GM18909 (cell line): Measurements from ENCODE around the gene RBBP7.

Source experiments
- ATAC-seq: cut with Tn5 transposase; IDR thresholded peaks from one replicate; pipeline ENCODE4 v1.9.1; 2021; ENCODE audit warnings: mild to moderate bottlenecking; ENCODE audit not compliant: unreplicated experiment, poor library complexity

RBBP7 gene

DNA sequence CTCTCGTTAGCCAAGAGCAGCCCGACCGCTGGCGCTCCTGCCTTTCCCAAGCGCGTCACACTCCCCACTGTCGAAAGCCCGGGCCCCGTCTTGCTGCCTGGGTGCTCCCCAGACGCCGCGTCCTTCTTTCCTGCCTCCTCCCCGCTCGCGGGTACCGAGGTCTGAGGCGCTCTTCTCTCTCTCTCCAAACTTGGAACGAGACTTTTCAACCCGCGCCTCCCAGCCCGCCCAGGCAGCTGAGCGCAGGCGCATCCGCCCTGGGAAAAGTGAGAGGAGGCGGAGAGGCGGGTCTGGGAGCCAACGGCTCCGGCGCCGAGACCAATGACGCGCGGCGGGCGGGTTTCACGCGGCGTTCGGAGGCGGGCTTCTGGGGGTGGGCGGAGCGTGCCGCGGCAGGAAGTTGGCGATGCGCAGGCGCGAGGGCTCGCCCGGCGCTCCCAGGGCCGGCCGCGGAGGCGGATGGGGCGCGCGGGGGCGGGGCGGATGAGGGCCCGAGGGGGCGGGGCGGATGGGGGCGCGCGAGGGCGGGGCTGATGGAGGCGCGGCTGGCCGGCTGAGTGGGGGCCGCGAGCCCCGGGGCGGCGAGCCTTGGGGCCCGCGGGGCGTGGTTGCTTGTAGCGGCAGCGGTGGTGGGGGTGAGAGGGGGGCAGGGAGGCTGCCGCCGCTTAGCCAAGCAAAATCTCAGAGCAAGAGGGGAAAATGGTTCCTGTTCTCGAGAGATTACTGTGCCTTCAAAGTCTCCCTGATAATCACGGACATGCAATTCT, at the start of gene RBBP7:
Gene RBBP7 (minus strand): TSS at position 268 of the 767 bp plus-strand sequence. CDS start 309 bp downstream, outside the sequence.
- ATAC-seq, result peak; percentile 88

DNA sequence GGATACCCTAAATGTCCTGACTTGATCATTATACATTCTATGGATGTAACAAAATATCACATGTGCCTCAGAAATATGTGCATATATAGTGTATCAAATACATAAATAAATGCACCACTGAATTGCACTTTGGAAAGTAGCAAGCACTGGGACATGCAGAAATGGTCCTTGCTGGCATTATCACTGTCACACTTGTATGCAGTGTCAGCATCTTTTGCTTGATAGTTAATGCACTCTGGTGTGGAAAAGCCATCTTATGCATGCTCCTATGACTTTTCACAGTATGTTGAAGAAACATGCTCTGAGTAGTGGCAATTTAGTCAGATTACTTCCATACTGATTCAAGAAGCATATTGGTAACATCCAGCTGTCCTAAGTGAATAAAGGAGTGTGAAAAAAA, 48.8 kb upstream of the RBBP7 start:
- ATAC-seq, result no peak

GRCh38 chrX:16917120-16917519, 47.0 kb upstream of the RBBP7 start:
- no peak for ATAC-seq

- ATAC-seq, result no peak
These were observed 46.4 kb upstream of the RBBP7 start for GRCh38 chrX:16916561-16916960.

DNA sequence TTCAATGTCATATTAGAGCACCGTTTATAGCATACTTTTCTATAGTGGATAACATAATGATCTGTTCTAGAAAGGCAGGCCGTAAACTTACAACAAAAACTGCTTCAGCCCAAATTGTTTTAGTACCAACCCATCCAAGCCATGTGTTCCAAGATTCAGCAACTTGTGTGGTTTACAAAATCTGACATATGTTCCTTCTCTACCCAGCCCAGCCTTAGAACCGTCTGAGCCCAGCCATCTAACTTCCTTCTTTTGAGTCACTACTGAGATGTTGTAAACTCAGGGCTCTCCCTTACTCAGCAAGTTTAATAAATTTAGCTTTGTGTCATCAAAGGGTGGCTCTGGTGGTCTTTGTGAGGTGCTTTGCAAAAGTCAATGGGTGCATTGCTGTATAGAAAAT, 43.9 kb upstream of the RBBP7 start:
- ATAC-seq, result no peak

GRCh38 chrX:16910376-16910775, 40.2 kb upstream of the RBBP7 start:
- ATAC-seq, result no peak

DNA sequence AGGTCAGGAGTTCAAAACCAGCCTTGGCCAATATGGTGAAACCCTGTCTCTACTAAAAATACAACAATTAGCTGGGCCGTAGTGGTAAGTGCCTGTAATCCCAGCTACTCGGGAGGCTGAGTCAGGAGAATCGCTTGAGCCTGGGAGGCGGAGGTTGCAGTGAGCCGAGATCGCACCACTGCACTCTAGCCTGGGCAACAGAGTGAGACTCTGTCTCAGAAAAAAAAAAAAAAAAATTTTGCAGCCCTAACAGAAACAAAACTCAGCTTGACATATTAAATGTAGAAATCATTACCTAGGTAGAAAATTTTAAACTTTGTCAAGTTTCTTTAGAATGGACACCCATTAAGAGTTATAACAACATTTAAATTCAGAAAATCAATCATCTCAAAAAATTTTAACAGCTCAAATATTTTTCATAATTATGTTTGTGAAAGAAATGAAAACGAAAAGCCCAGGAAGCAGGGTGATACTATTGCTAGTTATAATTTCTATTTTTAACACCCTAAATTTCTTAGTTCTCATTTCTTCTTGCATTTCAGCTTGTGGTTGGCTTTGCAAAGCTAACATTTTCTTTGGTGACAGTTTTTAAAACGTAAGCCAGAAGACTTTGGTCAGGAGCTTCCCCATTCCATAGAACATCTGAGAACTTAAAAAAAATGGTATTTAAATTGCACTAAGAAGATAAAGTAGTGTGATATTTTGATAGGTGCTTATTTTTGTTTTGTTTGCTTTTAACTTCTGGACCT, 33.3 kb upstream of the RBBP7 start:
- peak; percentile 56 for ATAC-seq

- ATAC-seq, result no peak
These were observed 27.3 kb upstream of the RBBP7 start for GRCh38 chrX:16897445-16897844.

DNA sequence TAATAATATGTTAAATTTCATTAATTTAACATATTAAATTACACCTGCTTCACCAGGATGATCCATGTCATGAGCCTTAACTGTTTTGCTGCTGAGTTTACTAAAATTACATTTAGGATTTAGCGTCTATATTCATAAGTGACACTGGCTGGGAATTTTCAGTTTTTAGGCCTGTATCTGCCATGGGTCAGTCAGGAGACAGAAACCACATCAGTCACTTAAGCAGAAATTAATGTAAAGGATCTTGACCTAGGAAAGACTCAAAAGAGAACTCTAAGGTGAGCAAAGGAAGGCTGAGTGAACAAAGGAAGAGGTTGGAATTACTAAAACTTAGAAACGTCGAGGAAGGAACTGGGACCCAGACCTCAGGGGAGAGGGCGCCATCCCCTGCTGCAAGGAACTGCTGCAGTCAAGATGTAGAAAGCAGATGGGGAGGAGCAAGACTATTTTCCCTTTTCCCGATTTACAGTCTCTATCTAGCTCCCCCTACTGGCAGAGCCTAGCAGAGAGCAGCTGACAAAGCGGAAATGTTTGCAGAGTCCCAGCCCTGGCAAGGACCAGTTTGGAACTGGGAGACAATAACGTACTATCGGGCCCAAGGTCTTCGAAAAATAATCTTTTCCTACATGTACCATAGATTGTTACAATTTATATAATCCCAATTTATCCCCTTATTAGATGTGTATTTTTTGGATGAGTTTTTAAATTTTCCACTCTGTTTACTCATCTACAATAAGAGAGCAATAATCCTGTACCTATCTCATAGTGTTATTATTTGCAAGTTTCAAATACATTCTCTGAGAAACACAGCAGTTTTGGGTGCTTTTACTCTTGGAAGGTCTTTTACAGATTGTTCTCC, 22.6 kb upstream of the RBBP7 start:
- ATAC-seq, result peak; percentile 70

DNA sequence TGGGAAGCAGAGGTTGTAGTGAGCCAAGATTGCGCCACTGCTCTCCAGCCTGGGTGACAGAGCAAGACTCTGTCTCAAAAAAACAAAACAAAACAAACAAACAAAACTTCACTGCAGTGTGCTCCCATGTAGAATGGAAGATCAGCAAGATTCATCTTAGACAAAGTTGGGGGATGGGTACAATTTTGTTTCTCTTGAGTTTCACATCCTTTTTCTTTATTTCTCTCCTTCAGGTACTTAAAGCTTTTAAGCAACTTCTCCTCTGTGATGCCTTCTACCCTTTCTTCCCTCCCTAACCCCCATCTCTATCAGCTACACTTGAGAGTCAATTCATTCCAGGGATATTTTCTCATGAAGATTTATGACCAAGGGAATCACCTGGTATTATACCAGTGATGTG, 15.5 kb upstream of the RBBP7 start:
- no peak for ATAC-seq

GRCh38 chrX:16883487-16883804, 13.3 kb upstream of the RBBP7 start:
- no peak for ATAC-seq

DNA sequence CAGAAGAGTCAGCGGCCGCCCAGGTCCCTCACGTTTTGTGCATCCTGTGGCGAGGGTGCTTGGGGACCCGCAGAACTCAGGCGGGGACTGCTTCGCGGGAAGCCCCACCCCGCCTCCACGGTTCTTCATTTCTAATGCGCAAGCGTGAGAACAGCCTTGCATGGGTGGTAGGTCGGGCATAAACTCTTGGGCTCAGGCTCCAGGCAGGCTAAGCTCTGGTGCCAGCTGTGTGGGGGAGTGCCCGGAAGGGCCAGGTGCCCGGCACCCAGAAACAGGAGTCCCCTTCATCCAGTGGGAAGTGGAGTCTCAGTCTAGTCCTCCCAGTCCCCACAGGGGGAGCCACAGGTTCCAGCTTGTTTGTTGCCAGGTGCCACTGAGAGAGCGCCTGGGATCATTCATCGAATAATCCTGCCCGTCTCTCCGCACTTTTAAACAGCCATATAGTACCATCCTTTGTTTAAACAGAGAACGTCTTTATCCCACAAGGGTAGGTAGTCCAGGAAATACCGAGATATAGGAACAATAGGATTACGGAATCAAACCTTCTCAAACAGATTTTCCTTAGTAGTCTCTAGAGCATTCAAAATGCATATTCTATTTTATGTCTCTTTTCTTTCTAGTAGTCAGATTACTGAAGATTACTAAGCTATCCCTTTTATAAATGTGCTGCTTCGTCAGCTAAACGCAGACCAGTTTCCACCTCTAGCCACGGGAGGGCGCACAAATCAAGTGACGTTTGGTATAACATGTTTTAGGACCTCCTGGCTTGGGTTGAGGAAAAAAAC, 12.7 kb upstream of the RBBP7 start:
- ATAC-seq, result peak; percentile 66

DNA sequence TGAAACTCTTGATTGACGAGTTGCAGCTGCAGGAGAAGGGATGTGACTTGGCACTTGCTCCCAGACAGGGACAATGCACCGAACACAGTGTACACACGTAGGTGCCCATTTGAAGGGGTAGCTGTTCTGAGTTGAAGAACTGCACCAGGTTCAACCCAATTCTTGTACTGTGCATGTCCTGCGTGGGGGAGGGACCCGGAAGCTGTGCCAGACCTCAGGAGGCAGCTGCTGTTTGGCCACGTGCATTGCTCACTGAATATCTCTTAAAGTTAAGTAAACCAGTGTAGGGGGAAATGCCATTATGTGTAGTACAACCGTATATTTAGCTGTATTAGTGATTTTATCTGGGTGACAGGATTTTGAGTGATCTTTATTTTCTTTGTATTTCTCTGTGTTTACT, 12.0 kb upstream of the RBBP7 start:
- no peak for ATAC-seq

- ATAC-seq, result no peak
These were observed 6.5 kb upstream of the RBBP7 start for GRCh38 chrX:16876696-16877095.

- no peak for ATAC-seq
These were observed 4.4 kb upstream of the RBBP7 start for GRCh38 chrX:16874458-16875095.

DNA sequence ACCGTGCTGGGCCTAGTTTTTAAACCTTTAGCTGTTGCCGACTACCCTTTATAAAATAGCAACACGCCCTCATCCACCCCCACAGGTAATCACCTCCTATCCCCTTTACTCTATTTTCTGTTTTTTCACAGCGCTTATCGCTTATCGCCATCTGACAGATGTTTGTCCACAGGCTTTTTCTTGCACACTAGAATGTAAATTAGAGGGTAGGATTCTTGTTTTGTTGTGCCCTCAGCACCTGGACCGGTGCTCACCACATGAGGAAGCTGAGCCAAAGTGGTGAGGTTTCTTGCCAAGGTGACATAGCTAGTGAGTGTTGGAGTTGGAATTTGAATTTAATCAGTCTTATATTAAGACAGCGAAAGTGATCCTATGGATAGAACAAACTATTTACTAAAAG, 2.9 kb upstream of the RBBP7 start:
- no peak for ATAC-seq

GRCh38 chrX:16870862-16871815, 977 bp upstream of the RBBP7 start:
- peak; percentile 23 for ATAC-seq

- peak; percentile 39 for ATAC-seq
These were observed 618 bp downstream of the RBBP7 start for GRCh38 chrX:16869393-16870094.
